ENCODE results near the gene GIGYF1. TPM values are rescaled to one million over a fixed set of nuclear protein-coding genes. Genes with fewer than 3 reads are reported as not detected.
"Not testable (repeated sequence)": the region's sequence is repeated elsewhere in the genome, so short reads cannot be mapped to it uniquely, and the experiment has no call there.

Gene GIGYF1
- polyA plus RNA-seq, 1 donor, result 47.6 TPM

DNA sequence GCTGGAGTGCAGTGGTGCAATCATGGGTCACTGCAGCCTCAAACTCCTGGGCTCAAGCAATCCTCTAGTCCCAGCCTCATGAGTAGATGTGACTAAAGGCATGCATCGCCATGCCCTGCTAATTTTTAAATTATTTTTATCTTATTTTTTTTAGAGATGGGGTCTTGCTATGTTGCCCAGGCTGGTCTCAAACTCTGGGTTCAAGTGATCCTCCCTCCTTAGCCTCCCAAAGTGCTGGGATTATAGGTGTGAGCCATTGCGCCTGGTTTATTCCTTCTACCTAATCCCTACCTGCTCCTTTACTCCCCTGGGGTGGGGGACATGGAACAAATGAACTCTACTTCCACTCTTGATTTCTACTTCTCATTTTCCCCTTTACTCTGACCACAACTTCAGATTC lies 30.3 kb upstream of the GIGYF1 start:
- H3K4me3 ChIP-seq (ENCODE audit: low read length); H3K27ac ChIP-seq (ENCODE audit: low read length); H3K36me3 ChIP-seq (ENCODE audit: control insufficient read depth, insufficient read depth, low read length); DNase-seq; H3K9me3 ChIP-seq (ENCODE audit: control insufficient read depth, low read depth, low read length): not testable (repeated sequence)
- H3K4me1 ChIP-seq (ENCODE audit: control insufficient read depth, insufficient read depth, low read length), result peaks cover 20% of the 10 kb centered on the region
- WGBS (ENCODE audit: insufficient coverage, low lambda C conversion rate), result no CpG with 5 or more reads among the region's 2 CpGs
- peaks cover 27% of the 10 kb centered on the region for H3K27me3 ChIP-seq (ENCODE audit: control insufficient read depth, insufficient read depth, low read length)

GRCh38 chr7:100723732-100724275 lies 29.8 kb upstream of the GIGYF1 start:
- Histone ChIP-seq H3K9me3 (ENCODE audit: control insufficient read depth, low read depth, low read length) (no peaks in the 10 kb centered on the region), H3K27me3 (ENCODE audit: control insufficient read depth, insufficient read depth, low read length) (peaks cover 28% of the 10 kb centered on the region), H3K27ac (ENCODE audit: low read length) (no peak overlapping the region), H3K36me3 (ENCODE audit: control insufficient read depth, insufficient read depth, low read length) (no peaks in the 10 kb centered on the region), H3K4me3 (ENCODE audit: low read length) (no peak overlapping the region), H3K4me1 (ENCODE audit: control insufficient read depth, insufficient read depth, low read length) (peaks cover 25% of the 10 kb centered on the region)
- DNase-seq, result no peak
- WGBS (ENCODE audit: insufficient coverage, low lambda C conversion rate), result no CpG with 5 or more reads among the region's 16 CpGs

DNA sequence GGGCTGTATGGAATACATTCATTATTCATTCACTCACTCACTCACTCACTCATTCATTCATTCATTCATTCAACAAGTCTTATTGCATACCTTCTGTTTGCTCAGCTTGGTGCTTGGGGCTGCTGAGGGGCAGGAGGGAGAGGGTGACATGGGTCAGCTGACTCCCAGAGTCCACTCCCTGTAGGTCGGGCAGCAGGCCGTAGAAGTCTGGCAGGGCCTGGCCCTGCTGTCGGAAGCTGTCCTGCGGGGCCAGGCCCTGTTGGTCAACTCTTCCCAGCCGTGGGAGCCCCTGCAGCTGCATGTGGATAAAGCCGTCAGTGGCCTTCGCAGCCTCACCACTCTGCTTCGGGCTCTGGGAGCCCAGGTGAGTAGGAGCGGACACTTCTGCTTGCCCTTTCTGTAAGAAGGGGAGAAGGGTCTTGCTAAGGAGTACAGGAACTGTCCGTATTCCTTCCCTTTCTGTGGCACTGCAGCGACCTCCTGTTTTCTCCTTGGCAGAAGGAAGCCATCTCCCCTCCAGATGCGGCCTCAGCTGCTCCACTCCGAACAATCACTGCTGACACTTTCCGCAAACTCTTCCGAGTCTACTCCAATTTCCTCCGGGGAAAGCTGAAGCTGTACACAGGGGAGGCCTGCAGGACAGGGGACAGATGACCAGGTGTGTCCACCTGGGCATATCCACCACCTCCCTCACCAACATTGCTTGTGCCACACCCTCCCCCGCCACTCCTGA lies 28.6 kb upstream of the GIGYF1 start:
- H3K4me1 ChIP-seq (ENCODE audit: control insufficient read depth, insufficient read depth, low read length), result peaks cover 25% of the 10 kb centered on the region
- no peaks in the 10 kb centered on the region for H3K36me3 ChIP-seq (ENCODE audit: control insufficient read depth, insufficient read depth, low read length)
- DNase-seq, result no peak
- no peak overlapping the region for H3K27ac ChIP-seq (ENCODE audit: low read length)
- WGBS (ENCODE audit: insufficient coverage, low lambda C conversion rate), result 90% methylated on average over 2 of the region's 17 CpGs
- H3K9me3 ChIP-seq (ENCODE audit: control insufficient read depth, low read depth, low read length), result no peaks in the 10 kb centered on the region
- H3K27me3 ChIP-seq (ENCODE audit: control insufficient read depth, insufficient read depth, low read length), result peaks cover 28% of the 10 kb centered on the region
- no peak overlapping the region for H3K4me3 ChIP-seq (ENCODE audit: low read length)

DNA sequence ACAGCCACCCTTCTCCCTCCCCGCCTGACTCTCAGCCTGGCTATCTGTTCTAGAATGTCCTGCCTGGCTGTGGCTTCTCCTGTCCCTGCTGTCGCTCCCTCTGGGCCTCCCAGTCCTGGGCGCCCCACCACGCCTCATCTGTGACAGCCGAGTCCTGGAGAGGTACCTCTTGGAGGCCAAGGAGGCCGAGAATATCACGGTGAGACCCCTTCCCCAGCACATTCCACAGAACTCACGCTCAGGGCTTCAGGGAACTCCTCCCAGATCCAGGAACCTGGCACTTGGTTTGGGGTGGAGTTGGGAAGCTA lies 27.4 kb upstream of the GIGYF1 start:
- no CpG with 5 or more reads among the region's 8 CpGs for WGBS (ENCODE audit: insufficient coverage, low lambda C conversion rate)
- H3K9me3 ChIP-seq (ENCODE audit: control insufficient read depth, low read depth, low read length), result no peaks in the 10 kb centered on the region
- H3K27ac ChIP-seq (ENCODE audit: low read length), result no peak overlapping the region
- DNase-seq, result no peak
- H3K4me1 ChIP-seq (ENCODE audit: control insufficient read depth, insufficient read depth, low read length), result peaks cover 25% of the 10 kb centered on the region
- peaks cover 28% of the 10 kb centered on the region for H3K27me3 ChIP-seq (ENCODE audit: control insufficient read depth, insufficient read depth, low read length)
- H3K36me3 ChIP-seq (ENCODE audit: control insufficient read depth, insufficient read depth, low read length), result no peaks in the 10 kb centered on the region
- no peak overlapping the region for H3K4me3 ChIP-seq (ENCODE audit: low read length)

GRCh38 chr7:100720671-100721504 lies 26.8 kb upstream of the GIGYF1 start:
- WGBS (ENCODE audit: insufficient coverage, low lambda C conversion rate), result no CpG with 5 or more reads among the region's 56 CpGs
- Histone ChIP-seq H3K4me3 (ENCODE audit: low read length) (no peak overlapping the region), H3K27ac (ENCODE audit: low read length) (no peak overlapping the region), H3K36me3 (ENCODE audit: control insufficient read depth, insufficient read depth, low read length) (no peaks in the 10 kb centered on the region), H3K27me3 (ENCODE audit: control insufficient read depth, insufficient read depth, low read length) (peaks cover 28% of the 10 kb centered on the region), H3K4me1 (ENCODE audit: control insufficient read depth, insufficient read depth, low read length) (peaks cover 25% of the 10 kb centered on the region), H3K9me3 (ENCODE audit: control insufficient read depth, low read depth, low read length) (no peaks in the 10 kb centered on the region)
- DNase-seq, result no peak

GRCh38 chr7:100720279-100720670 lies 26.2 kb upstream of the GIGYF1 start, which contains the start of gene EPO:
Gene EPO (plus strand): TSS chr7:100720468. CDS start chr7:100720981, 513 bp downstream.
- H3K27ac ChIP-seq (ENCODE audit: low read length), result peak within 1 kb of the TSS; percentile 23
- peaks cover 28% of the 10 kb centered on the region for H3K27me3 ChIP-seq (ENCODE audit: control insufficient read depth, insufficient read depth, low read length)
- DNase-seq, result no peak
- no peaks in the 10 kb centered on the region for H3K36me3 ChIP-seq (ENCODE audit: control insufficient read depth, insufficient read depth, low read length)
- no CpG with 5 or more reads among the region's 21 CpGs for WGBS (ENCODE audit: insufficient coverage, low lambda C conversion rate)
- no peaks in the 10 kb centered on the region for H3K9me3 ChIP-seq (ENCODE audit: control insufficient read depth, low read depth, low read length)
- no peak within 1 kb of the TSS for H3K4me3 ChIP-seq (ENCODE audit: low read length)
- peaks cover 25% of the 10 kb centered on the region for H3K4me1 ChIP-seq (ENCODE audit: control insufficient read depth, insufficient read depth, low read length)

DNA sequence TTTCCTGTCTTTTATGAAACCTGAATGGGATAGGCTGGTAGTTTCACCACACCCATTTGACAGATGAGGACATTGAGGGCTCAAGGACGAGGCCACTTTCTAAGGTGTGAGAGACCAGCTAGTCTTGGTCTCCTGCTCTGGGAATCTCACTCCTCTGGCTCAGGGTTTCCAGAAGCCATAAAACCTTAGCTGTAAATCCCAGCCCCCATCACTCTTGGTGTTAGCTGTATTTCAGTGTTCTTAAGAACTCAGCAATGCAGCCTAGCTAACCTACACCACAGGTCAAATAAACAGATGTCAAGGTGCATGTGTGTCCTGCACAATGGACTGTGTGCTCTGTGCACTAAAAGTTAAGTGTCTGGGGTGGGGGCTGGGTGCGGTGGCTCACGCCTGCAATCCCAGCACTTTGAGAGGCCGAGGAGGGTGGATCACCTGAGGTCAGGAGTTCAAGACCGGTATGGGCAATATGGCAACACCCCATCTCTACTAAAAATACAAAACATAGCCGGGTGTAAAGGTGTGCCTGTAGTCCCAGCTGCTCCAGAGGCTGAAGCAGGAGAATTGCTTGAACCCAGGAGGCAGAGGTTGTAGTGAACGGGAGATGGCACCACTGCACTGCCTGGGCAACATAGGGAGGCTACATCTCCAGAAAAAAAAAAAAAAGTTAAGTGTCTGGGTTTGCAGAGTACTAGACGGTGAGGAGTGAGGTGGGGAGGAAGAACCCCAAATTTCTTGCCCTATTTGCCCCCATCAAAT lies 25.7 kb upstream of the GIGYF1 start:
- Histone ChIP-seq H3K4me1 (ENCODE audit: control insufficient read depth, insufficient read depth, low read length) (peaks cover 21% of the 10 kb centered on the region), H3K27me3 (ENCODE audit: control insufficient read depth, insufficient read depth, low read length) (peaks cover 28% of the 10 kb centered on the region), H3K27ac (ENCODE audit: low read length) (peak overlapping the region; percentile 23), H3K9me3 (ENCODE audit: control insufficient read depth, low read depth, low read length) (no peaks in the 10 kb centered on the region), H3K36me3 (ENCODE audit: control insufficient read depth, insufficient read depth, low read length) (no peaks in the 10 kb centered on the region), H3K4me3 (ENCODE audit: low read length) (no peak overlapping the region)
- no CpG with 5 or more reads among the region's 8 CpGs for WGBS (ENCODE audit: insufficient coverage, low lambda C conversion rate)
- DNase-seq, result peak in 1 of 2 donors; percentile 53

- H3K27me3 ChIP-seq (ENCODE audit: control insufficient read depth, insufficient read depth, low read length), result peaks cover 25% of the 10 kb centered on the region
- H3K36me3 ChIP-seq (ENCODE audit: control insufficient read depth, insufficient read depth, low read length); H3K27ac ChIP-seq (ENCODE audit: low read length); H3K4me3 ChIP-seq (ENCODE audit: low read length); H3K9me3 ChIP-seq (ENCODE audit: control insufficient read depth, low read depth, low read length); DNase-seq: not testable (repeated sequence)
- peaks cover 26% of the 10 kb centered on the region for H3K4me1 ChIP-seq (ENCODE audit: control insufficient read depth, insufficient read depth, low read length)
- 90% methylated on average over 2 of the region's 2 CpGs for WGBS (ENCODE audit: insufficient coverage, low lambda C conversion rate)
Observed at GRCh38 chr7:100717073-100717472, 23.0 kb upstream of the GIGYF1 start.

GRCh38 chr7:100714725-100715124 lies 20.7 kb upstream of the GIGYF1 start:
- Histone ChIP-seq H3K4me3 (ENCODE audit: low read length) (no peak overlapping the region), H3K4me1 (ENCODE audit: control insufficient read depth, insufficient read depth, low read length) (peaks cover 13% of the 10 kb centered on the region), H3K9me3 (ENCODE audit: control insufficient read depth, low read depth, low read length) (no peaks in the 10 kb centered on the region), H3K36me3 (ENCODE audit: control insufficient read depth, insufficient read depth, low read length) (no peaks in the 10 kb centered on the region), H3K27ac (ENCODE audit: low read length) (no peak overlapping the region), H3K27me3 (ENCODE audit: control insufficient read depth, insufficient read depth, low read length) (peaks cover 5% of the 10 kb centered on the region)
- no peak for DNase-seq
- no CpG with 5 or more reads among the region's 8 CpGs for WGBS (ENCODE audit: insufficient coverage, low lambda C conversion rate)

- no CpG with 5 or more reads among the region's 11 CpGs for WGBS (ENCODE audit: insufficient coverage, low lambda C conversion rate)
- Histone ChIP-seq H3K4me3 (ENCODE audit: low read length) (no peak overlapping the region), H3K36me3 (ENCODE audit: control insufficient read depth, insufficient read depth, low read length) (no peaks in the 10 kb centered on the region), H3K4me1 (ENCODE audit: control insufficient read depth, insufficient read depth, low read length) (peaks cover 16% of the 10 kb centered on the region), H3K9me3 (ENCODE audit: control insufficient read depth, low read depth, low read length) (no peaks in the 10 kb centered on the region), H3K27ac (ENCODE audit: low read length) (no peak overlapping the region), H3K27me3 (ENCODE audit: control insufficient read depth, insufficient read depth, low read length) (no peaks in the 10 kb centered on the region)
- DNase-seq, result no peak
Observed at GRCh38 chr7:100711369-100711768, 17.3 kb upstream of the GIGYF1 start.
